ENCODE data around the gene ZBED4. TPM values are rescaled to one million over a fixed set of nuclear protein-coding genes. Genes with fewer than 3 reads are reported as not detected.

ZBED4 gene
- total RNA-seq, 1 donor from 2014 or later = 8.0 TPM

GRCh38 chr22:49825944-49826602 lies 27.6 kb upstream of the ZBED4 start:
- DNase-seq (ENCODE audit: low spot score) = no peak
- ATAC-seq = no peak
- intact Hi-C loops (cut with DNase I) = no loop called here

DNA sequence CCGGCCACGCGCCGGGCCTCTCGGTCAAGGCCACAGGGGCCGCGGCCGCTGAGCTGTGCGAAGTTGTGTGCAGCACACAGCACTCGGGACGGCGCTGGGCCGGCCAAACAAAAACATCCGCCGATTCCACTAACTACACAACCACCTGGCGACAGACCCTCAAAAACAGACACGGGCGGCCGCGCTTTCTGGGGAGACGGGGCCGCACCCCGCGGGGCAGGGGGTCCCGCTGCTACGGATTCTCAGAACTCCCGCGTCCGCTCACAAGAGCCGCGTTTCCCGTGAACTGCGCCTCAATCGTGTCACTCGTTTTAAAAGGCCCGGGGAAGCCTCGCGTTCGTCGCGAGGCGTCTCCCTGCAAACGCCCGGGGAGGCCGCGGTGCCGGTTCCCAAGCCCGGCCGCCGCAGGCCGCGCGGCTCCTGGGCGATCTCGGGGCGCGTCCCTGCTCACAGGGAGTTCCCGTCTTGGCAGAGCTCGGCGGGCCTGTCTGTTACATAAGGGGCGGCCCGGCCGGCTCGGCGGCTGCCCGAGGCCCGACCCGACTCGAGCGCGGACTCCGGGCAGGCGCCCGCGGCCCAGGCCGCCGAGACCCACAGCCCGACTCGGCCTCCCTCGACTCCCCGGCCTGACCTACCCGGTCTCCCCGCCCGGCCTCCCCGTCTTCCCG lies 26.9 kb upstream of the ZBED4 start:
- peak; percentile 73 for DNase-seq (ENCODE audit: low spot score)
- intact Hi-C loops (cut with DNase I) = no loop called here
- ATAC-seq = peak; percentile 70

GRCh38 chr22:49827271-49827852 lies 26.3 kb upstream of the ZBED4 start:
- DNase-seq (ENCODE audit: low spot score) (no peak), ATAC-seq (no peak)
- intact Hi-C loops (cut with DNase I) = no loop called here

DNA sequence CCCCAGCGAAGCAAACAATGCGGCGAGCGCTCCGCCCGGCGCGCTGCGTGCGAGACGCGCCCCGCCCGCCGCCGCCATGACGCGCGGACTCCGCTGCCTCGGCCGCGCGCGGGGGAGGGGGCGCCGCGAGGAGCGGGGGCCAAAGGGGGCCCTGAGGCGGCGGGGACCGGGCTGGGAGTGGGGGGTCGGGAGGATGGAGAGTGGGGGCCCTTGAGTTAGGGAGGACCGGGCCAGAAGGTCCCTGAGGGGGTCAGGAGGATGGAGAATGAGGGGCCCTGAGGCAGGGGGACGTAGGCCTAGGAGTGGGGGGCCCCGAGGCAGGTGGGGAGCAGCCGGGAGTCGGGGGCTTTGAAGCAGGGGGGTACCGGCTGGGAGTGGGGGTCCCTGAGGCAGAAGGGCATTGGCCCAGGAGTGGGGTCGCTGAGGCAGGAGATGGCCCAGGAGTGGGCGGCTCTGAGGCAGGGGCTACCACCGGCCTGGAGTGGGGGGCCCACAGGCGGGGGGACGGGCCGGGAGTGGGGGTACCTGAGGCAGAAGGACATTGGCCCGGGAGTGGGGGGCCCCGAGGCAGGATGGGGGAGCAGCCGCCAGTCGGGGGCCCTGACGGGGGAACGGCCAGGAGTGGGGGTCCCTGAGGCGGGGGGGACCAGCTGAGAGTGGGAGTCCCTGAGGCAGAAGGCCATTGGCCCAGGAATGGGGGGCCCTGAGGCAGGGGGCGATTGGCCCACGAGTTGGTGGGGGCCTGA lies 25.6 kb upstream of the ZBED4 start, which contains the start of gene BRD1:
TSS of gene BRD1 (minus strand) at position 21 of the 746 bp plus-strand sequence. CDS start 3,556 bp downstream, outside the sequence.
- ATAC-seq = peak; percentile 66
- DNase-seq (ENCODE audit: low spot score) = peak; percentile 70
- intact Hi-C loops (cut with DNase I) = no loop called here

- intact Hi-C loops (cut with DNase I) = no loop called here
- ATAC-seq (peak; percentile 25), DNase-seq (ENCODE audit: low spot score) (no peak)
These were observed 25.1 kb upstream of the ZBED4 start for GRCh38 chr22:49828599-49828965.

GRCh38 chr22:49829044-49829853 lies 24.4 kb upstream of the ZBED4 start:
- intact Hi-C loops (cut with DNase I) = no loop called here
- no peak for ATAC-seq
- DNase-seq (ENCODE audit: low spot score) = no peak

DNA sequence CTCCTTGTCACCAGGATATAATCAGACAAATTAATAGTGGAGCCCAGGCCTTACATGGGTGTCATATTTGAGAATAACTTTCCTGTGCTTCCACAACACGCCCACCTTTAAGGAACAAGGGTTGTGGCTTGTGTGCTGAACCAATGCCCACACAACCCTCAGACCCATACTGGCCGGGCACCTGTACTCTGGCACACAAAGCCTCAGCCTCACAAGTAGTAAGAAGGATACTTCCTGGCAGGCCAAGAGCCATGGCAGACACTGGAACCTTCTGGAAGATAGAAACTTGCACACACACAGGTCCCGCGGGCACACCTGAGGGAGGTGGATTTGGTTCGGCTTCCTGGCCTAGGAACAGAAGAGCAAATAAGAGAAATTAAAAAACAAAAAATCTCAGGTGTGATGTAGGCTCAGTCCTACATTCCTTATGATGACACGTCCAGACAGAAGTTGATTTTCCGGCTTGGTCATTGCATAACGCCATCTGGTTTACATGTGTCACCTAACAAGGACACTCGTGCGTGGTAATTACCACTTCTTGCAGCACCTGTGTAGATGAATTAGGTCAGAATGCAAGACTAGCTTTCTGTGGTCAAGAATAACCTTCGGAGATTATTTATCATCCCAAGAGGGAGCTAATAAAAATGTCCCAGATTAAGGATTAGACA lies 20.2 kb upstream of the ZBED4 start:
- no peak for ATAC-seq
- no peak for DNase-seq (ENCODE audit: low spot score)
- intact Hi-C loops (cut with DNase I) = no loop called here

GRCh38 chr22:49838771-49839717 lies 14.6 kb upstream of the ZBED4 start:
- no peak for DNase-seq (ENCODE audit: low spot score)
- peak; percentile 28 for ATAC-seq
- intact Hi-C loops (cut with DNase I) = no loop called here

- DNase-seq (ENCODE audit: low spot score) (no peak), ATAC-seq (no peak)
- intact Hi-C loops (cut with DNase I) = no loop called here
These were observed 8.4 kb upstream of the ZBED4 start for GRCh38 chr22:49845241-49845640.

DNA sequence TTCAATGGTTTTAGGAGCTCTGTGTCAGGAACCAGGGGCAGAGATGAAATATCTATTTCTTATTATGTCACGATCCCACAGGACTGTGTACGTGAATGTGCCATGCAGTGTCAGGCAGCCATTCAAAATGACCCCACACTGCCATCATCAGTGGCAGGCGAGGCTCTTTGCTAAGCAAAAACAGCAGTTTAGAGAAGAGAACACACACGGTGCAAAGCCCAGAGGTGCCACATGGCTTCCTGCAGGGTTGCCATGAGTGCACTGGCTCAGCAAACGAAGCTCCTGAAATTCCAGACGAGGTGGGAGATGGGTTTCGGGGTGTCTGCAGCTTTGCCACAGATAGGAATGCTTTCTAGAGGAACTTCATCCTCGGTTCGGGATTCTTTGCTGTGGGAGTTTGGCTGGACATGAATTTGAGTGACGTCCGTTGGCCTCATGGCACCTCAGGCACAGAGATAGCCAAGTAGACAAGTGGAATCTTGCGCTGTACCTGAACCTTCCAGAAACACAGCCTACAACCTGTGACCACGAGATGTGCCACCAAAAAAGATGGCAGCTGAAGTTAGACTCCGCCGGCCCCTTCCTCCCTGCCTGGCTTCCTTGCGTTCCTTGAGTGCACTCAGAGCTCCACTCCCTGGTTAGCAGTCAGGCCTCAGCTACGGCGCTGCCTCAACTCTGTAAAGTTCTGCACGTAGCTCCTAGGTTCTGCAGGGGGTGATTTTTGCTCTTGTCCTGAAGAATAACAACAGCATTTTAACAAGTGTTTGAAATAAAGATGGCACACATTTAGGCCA lies 7.8 kb upstream of the ZBED4 start:
- DNase-seq (ENCODE audit: low spot score) (no peak), ATAC-seq (no peak)
- intact Hi-C loops (cut with DNase I) = no loop called here

GRCh38 chr22:49847751-49848689 lies 5.6 kb upstream of the ZBED4 start:
- DNase-seq (ENCODE audit: low spot score) (peak; percentile 69), ATAC-seq (no peak)
- intact Hi-C loops (cut with DNase I) = no loop called here

GRCh38 chr22:49848690-49849160 lies 4.9 kb upstream of the ZBED4 start:
- intact Hi-C loops (cut with DNase I) = no loop called here
- DNase-seq (ENCODE audit: low spot score) (no peak), ATAC-seq (no peak)

GRCh38 chr22:49849161-49850020 lies 4.3 kb upstream of the ZBED4 start:
- intact Hi-C loops (cut with DNase I) = no loop called here
- DNase-seq (ENCODE audit: low spot score) (no peak), ATAC-seq (no peak)

- intact Hi-C loops (cut with DNase I) = no loop called here
- ATAC-seq (no peak), DNase-seq (ENCODE audit: low spot score) (no peak)
These were observed 3.4 kb upstream of the ZBED4 start for GRCh38 chr22:49850021-49850911.

Data from sciatic nerve (tissue), 2 donors.